CD8-positive, alpha-beta memory T cell (primary cell): ENCODE results near the gene LPP. TPM values are rescaled to one million over a fixed set of nuclear protein-coding genes. Genes with fewer than 3 reads are reported as not detected.
A peak's percentile ranks its signal among the peaks of the same experiment; 100 is the strongest.

Source experiments
- CTCF ChIA-PET: fragments of 350-600 bp; sonication (Branson Sonifier 250); formaldehyde crosslinking; loops from one replicate; lab custom pipeline; 2021; ENCODE audit warnings: antibody characterized with exemption; lab: Charles Lee
- POLR2A ChIA-PET: fragments of 350-600 bp; sonication (Branson Sonifier 250); formaldehyde crosslinking; loops from one replicate; lab custom pipeline; 2021; ENCODE audit warnings: antibody characterized with exemption; lab: Charles Lee
- DNase-seq, 5 donors: peaks; one replicate each; pipeline versions ENCODE4 v3.0.0 to v3.0.0-alpha.2; 2020 to 2022; ENCODE audit warnings: mixed read lengths in 1 of 5
- H3K27ac ChIP-seq: one replicate; pipeline ENCODE4 v1.7.0; 2013; ENCODE audit warnings: low read depth, mild to moderate bottlenecking, low read length, moderate library complexity
- H3K27me3 ChIP-seq: 2 replicates; pipeline ENCODE4 v1.7.0; 2013; ENCODE audit warnings: low read length, mild to moderate bottlenecking; ENCODE audit not compliant: insufficient read depth, poor library complexity, severe bottlenecking
- H3K36me3 ChIP-seq: 2 replicates; pipeline ENCODE4 v1.7.0; 2013; ENCODE audit warnings: mild to moderate bottlenecking, low read length, moderate library complexity; ENCODE audit not compliant: insufficient read depth
- H3K4me1 ChIP-seq: 2 replicates; pipeline ENCODE4 v1.7.0; 2013; ENCODE audit warnings: mild to moderate bottlenecking, low read length, moderate library complexity; ENCODE audit not compliant: insufficient read depth
- H3K4me3 ChIP-seq: 2 replicates; pipeline ENCODE4 v1.7.0; 2013; ENCODE audit warnings: mild to moderate bottlenecking, low read length
- H3K9me3 ChIP-seq: 2 replicates; pipeline ENCODE4 v1.7.0; 2013; ENCODE audit warnings: mild to moderate bottlenecking, low read length
- H3K27ac Mint-ChIP-seq, 8 donors: one replicate each; pipeline ENCODE4 v1.8.0; 2020 to 2021; ENCODE audit warnings: mixed read lengths in 8 of 8, mild to moderate bottlenecking in 6 of 8, inconsistent platforms in 3 of 8, moderate library complexity in 3 of 8
- H3K27me3 Mint-ChIP-seq, 2 donors: one replicate each; pipeline ENCODE4 v1.8.0; 2020 to 2021; ENCODE audit warnings: mixed read lengths in 2 of 2, mild to moderate bottlenecking in 1 of 2, moderate library complexity in 1 of 2
- H3K36me3 Mint-ChIP-seq, 3 donors: one replicate each; pipeline ENCODE4 v1.8.0; 2020 to 2021; ENCODE audit warnings: mixed read lengths in 3 of 3, inconsistent platforms in 1 of 3, mild to moderate bottlenecking in 1 of 3
- H3K4me1 Mint-ChIP-seq, 3 donors: one replicate each; pipeline ENCODE4 v1.8.0; 2020 to 2021; ENCODE audit warnings: mixed read lengths in 3 of 3, inconsistent platforms in 1 of 3, mild to moderate bottlenecking in 1 of 3
- H3K4me3 Mint-ChIP-seq, 7 donors: one replicate each; pipeline ENCODE4 v1.8.0; 2020 to 2021; ENCODE audit warnings: mixed read lengths in 7 of 7, mild to moderate bottlenecking in 6 of 7, moderate library complexity in 4 of 7, inconsistent platforms in 2 of 7
- H3K9me3 Mint-ChIP-seq, 5 donors: one replicate each; pipeline ENCODE4 v1.8.0; 2020 to 2022; ENCODE audit warnings: mixed read lengths in 5 of 5, mild to moderate bottlenecking in 3 of 5, moderate library complexity in 2 of 5, inconsistent platforms in 1 of 5
- polyA plus RNA-seq: library from polyadenylated mRNA; unstranded; fragments of 300-500 nt; fragmentation: Illumina TruSeq; gene quantifications from one replicate; pipeline ENCODE4 v1.2.3, GENCODE V29; 2021
- total RNA-seq, 2 experiments: library from RNA; stranded (reverse); gene quantifications; one replicate each; pipeline ENCODE4 v1.2.3, GENCODE V29; 2021

The LPP gene
- total and polyA plus RNA-seq, 3 experiments from 2014 or later = 13.4 to 23.5 (median 18.0) TPM

DNA sequence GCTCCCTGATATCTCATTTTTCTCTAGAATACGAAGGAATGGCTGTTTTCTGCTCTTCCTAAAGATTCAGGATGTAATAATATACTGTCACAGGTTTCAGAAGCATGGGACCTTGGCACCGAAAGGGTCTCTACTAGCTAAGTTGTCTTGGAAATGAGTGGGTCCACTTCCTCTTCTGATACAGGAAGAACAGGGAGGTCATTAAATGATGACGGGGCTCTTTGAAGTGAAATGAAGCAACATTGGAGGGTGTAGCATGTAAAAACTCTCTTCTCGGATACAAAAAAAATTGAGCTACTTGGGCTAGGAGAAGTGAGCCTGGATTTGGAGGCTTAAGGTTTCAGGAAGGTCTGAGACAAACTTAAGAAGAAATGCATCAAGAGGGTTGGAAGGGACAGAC lies 668.0 kb downstream of the LPP start:
- no peaks in the 10 kb centered on the region for H3K36me3 ChIP-seq
- Mint-ChIP-seq H3K27ac (no peak overlapping the region), H3K4me3 (no peak overlapping the region), H3K4me1 (no peaks in the 10 kb centered on the region), H3K36me3 (no peaks in the 10 kb centered on the region), H3K9me3 (no peaks in the 10 kb centered on the region), H3K27me3 (no peaks in the 10 kb centered on the region)
- no peak overlapping the region for H3K4me3 ChIP-seq
- H3K9me3 ChIP-seq = no peaks in the 10 kb centered on the region
- CTCF ChIA-PET = no interaction called here
- H3K27ac ChIP-seq = no peak overlapping the region
- no peaks in the 10 kb centered on the region for H3K4me1 ChIP-seq
- no peak for DNase-seq
- POLR2A ChIA-PET = no interaction called here
- H3K27me3 ChIP-seq = no peaks in the 10 kb centered on the region

DNA sequence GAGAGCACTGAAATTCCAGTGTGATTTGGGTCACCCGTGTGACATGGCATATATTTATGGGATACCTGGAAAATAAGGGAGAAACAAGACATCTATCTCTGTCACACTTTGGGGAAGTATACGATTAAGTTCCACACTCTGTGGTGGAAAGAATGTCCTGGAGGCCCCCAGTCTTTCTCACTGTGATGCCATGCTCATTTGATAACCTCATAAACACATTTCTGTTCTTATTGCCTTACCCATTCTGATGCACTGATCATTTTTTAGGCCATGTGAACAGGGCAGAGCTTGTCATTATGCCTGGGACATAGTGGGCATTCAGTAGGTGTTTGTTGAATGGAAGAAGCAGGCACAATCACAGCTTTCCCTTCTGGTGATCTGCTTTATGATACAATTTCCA lies 668.5 kb downstream of the LPP start:
- H3K27me3 ChIP-seq = no peaks in the 10 kb centered on the region
- Mint-ChIP-seq H3K27ac (no peak overlapping the region), H3K36me3 (no peaks in the 10 kb centered on the region), H3K9me3 (no peaks in the 10 kb centered on the region), H3K4me3 (no peak overlapping the region), H3K4me1 (no peaks in the 10 kb centered on the region), H3K27me3 (no peaks in the 10 kb centered on the region)
- ChIA-PET POLR2A (interaction anchor here (0.5 kb wide), 1 partner anchor 1080 kb away, joined by 4 read pairs; no protein-coding TSS in a partner anchor), CTCF (no interaction called here)
- H3K4me1 ChIP-seq = no peaks in the 10 kb centered on the region
- no peaks in the 10 kb centered on the region for H3K9me3 ChIP-seq
- H3K27ac ChIP-seq = no peak overlapping the region
- H3K36me3 ChIP-seq = no peaks in the 10 kb centered on the region
- no peak overlapping the region for H3K4me3 ChIP-seq
- no peak for DNase-seq

DNA sequence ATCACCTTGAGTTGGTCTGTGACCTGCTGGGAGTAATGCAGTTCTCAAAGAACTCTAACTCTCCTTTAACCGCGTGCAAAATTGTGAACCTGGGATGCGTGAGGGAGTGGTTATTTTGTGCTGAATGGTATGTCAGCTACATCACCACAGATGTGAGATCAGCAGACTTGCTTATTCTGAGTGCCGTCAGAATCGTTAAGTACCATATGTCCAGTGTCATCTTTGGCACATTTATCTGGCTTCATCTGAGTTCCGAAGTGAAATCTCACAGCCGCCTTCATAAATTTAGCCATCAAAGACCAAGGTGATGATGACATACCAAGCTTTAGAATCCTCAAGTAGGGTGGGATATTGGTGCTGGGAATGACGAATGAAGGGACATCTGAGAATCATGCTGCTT lies 670.6 kb downstream of the LPP start:
- Mint-ChIP-seq H3K27ac (no peak overlapping the region), H3K4me3 (no peak overlapping the region), H3K36me3 (no peaks in the 10 kb centered on the region), H3K27me3 (no peaks in the 10 kb centered on the region), H3K4me1 (no peaks in the 10 kb centered on the region), H3K9me3 (no peaks in the 10 kb centered on the region)
- Histone ChIP-seq H3K9me3 (no peaks in the 10 kb centered on the region), H3K27ac (no peak overlapping the region), H3K36me3 (no peaks in the 10 kb centered on the region), H3K4me1 (no peaks in the 10 kb centered on the region), H3K4me3 (no peak overlapping the region), H3K27me3 (no peaks in the 10 kb centered on the region)
- ChIA-PET CTCF (no interaction called here), POLR2A (no interaction called here)
- DNase-seq = no peak

DNA sequence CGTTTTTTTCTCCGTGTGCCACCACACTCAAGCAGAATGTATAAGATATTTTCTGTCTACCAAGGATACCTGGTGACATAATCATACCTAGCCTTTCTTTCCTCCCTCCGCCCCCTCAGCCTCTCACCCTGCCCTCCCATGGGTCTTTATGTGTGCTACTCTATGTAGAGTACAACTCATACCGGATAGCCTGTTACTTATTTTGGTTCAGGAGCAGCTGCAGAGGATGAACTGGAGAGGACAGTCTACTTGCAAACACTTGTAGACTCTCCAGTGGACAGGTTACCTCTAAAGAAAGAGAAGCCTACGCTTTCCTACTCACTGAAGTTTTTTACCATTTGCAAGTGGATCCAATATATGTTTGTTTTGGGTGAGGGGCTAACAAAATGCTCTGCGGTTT lies 671.9 kb downstream of the LPP start:
- H3K36me3 ChIP-seq = no peaks in the 10 kb centered on the region
- Mint-ChIP-seq H3K9me3 (no peaks in the 10 kb centered on the region), H3K27ac (no peak overlapping the region), H3K36me3 (no peaks in the 10 kb centered on the region), H3K27me3 (no peaks in the 10 kb centered on the region), H3K4me1 (no peaks in the 10 kb centered on the region), H3K4me3 (no peak overlapping the region)
- no peak for DNase-seq
- ChIA-PET CTCF (no interaction called here), POLR2A (no interaction called here)
- H3K4me3 ChIP-seq = no peak overlapping the region
- H3K27me3 ChIP-seq = no peaks in the 10 kb centered on the region
- H3K4me1 ChIP-seq = no peaks in the 10 kb centered on the region
- no peak overlapping the region for H3K27ac ChIP-seq
- no peaks in the 10 kb centered on the region for H3K9me3 ChIP-seq

DNA sequence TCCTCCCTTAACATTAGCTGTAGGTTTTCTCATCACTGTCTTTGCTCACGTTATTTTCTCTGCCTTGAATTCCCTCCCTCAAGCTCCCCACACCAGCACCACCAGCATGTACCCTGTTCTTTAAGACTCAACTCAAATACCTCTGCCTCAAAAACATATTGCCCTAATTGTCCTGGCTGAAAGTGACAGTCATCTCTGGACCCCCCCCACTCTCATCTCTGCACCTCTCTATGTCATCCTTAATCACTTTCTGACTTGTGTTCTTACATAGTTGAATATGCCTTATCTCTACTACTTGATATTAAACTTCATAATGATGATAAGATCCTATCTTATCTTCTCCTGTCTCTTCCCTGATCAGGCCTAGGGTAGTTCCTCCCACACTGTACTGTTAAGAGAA lies 672.6 kb downstream of the LPP start:
- Mint-ChIP-seq H3K4me3 (no peak overlapping the region), H3K27ac (no peak overlapping the region), H3K4me1 (no peaks in the 10 kb centered on the region), H3K36me3 (no peaks in the 10 kb centered on the region), H3K9me3 (no peaks in the 10 kb centered on the region), H3K27me3 (no peaks in the 10 kb centered on the region)
- no peaks in the 10 kb centered on the region for H3K27me3 ChIP-seq
- no peak overlapping the region for H3K27ac ChIP-seq
- H3K9me3 ChIP-seq = no peaks in the 10 kb centered on the region
- H3K4me1 ChIP-seq = no peaks in the 10 kb centered on the region
- ChIA-PET CTCF (no interaction called here), POLR2A (no interaction called here)
- no peak overlapping the region for H3K4me3 ChIP-seq
- DNase-seq = no peak
- no peaks in the 10 kb centered on the region for H3K36me3 ChIP-seq

DNA sequence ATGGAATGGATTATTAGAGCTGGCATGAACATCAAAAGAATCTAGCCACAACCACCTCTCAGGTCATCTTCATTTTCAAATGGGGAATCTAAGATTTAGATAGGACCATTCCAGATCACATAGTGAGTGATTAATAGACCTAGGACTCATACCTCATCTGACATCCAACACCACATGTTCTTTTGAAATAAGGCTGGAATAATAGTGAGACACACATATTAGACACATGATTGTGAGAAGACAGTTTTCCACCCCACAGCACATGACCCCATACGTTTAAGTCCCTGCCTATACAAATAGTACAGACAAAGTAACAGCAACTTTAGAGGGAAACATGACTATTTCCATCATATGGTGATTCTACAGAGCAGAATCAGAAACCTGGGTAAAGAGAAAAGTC lies 673.1 kb downstream of the LPP start:
- Histone ChIP-seq H3K36me3 (no peaks in the 10 kb centered on the region), H3K9me3 (no peaks in the 10 kb centered on the region), H3K27ac (no peak overlapping the region), H3K4me3 (no peak overlapping the region), H3K27me3 (no peaks in the 10 kb centered on the region), H3K4me1 (no peaks in the 10 kb centered on the region)
- ChIA-PET CTCF (no interaction called here), POLR2A (no interaction called here)
- no peaks in the 10 kb centered on the region for H3K9me3 Mint-ChIP-seq
- H3K27ac Mint-ChIP-seq = no peak overlapping the region
- no peaks in the 10 kb centered on the region for H3K4me1 Mint-ChIP-seq
- H3K4me3 Mint-ChIP-seq = no peak overlapping the region
- no peak for DNase-seq
- no peaks in the 10 kb centered on the region for H3K36me3 Mint-ChIP-seq
- no peaks in the 10 kb centered on the region for H3K27me3 Mint-ChIP-seq

DNA sequence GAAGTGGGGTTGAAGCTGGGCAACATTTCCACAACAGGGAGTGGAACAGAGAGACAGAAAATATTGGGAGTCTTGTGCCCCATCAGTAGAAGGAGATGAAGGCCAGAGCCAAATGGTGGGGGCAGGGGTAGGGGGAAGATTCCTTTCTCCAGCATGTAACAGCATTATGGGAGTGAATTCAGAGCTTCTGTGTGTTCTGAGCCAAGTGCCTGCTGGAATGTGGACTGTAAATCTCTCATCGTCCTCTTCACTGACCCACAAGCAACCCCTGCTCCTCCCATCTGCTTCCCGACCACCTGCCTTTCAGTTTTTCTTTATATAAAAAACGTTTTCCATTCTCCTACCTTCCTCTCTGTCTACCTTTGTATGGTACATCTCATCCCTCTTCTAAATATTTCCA lies 673.6 kb downstream of the LPP start:
- no peak overlapping the region for H3K27ac ChIP-seq
- Mint-ChIP-seq H3K4me1 (no peaks in the 10 kb centered on the region), H3K27me3 (no peaks in the 10 kb centered on the region), H3K27ac (peak overlapping the region in 1 of 8 donors; percentile 68), H3K9me3 (no peaks in the 10 kb centered on the region), H3K4me3 (no peak overlapping the region), H3K36me3 (no peaks in the 10 kb centered on the region)
- no peaks in the 10 kb centered on the region for H3K36me3 ChIP-seq
- CTCF ChIA-PET = interaction anchor here (0.6 to 1.4 kb wide), 2 partner anchors 1087 to 1161 kb away, joined by 3 to 4 read pairs; no protein-coding TSS in a partner anchor
- POLR2A ChIA-PET = no interaction called here
- H3K4me1 ChIP-seq = no peaks in the 10 kb centered on the region
- H3K4me3 ChIP-seq = no peak overlapping the region
- H3K9me3 ChIP-seq = no peaks in the 10 kb centered on the region
- no peak for DNase-seq
- H3K27me3 ChIP-seq = no peaks in the 10 kb centered on the region

DNA sequence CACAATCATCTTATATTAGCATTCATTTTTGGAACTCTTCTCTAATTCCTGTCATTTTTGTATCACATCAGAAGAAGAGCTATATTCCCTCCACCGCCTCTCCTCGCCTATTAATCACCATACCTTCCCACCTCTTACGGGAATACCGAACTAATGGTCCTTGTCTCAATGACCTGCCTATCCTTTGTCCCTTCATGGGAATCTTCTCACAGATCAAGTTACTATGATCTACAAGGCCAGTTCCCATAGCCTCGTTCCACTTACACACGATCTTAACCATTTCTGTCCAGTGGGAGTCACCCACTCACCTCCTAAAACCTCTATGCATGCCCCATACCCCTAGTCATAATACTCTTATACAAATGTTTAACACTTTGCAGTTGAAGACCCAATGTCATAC lies 675.2 kb downstream of the LPP start:
- no peak overlapping the region for H3K4me3 Mint-ChIP-seq
- H3K36me3 Mint-ChIP-seq = no peaks in the 10 kb centered on the region
- Histone ChIP-seq H3K4me3 (no peak overlapping the region), H3K27ac (no peak overlapping the region), H3K36me3 (no peaks in the 10 kb centered on the region), H3K4me1 (peaks cover 5% of the 10 kb centered on the region), H3K27me3 (no peaks in the 10 kb centered on the region), H3K9me3 (no peaks in the 10 kb centered on the region)
- H3K9me3 Mint-ChIP-seq = no peaks in the 10 kb centered on the region
- POLR2A ChIA-PET = no interaction called here
- no peak overlapping the region for H3K27ac Mint-ChIP-seq
- CTCF ChIA-PET = no interaction called here
- DNase-seq = no peak
- peaks cover 7 to 9% (median 8%) of the 10 kb centered on the region in 3 donors for H3K4me1 Mint-ChIP-seq
- no peaks in the 10 kb centered on the region for H3K27me3 Mint-ChIP-seq

DNA sequence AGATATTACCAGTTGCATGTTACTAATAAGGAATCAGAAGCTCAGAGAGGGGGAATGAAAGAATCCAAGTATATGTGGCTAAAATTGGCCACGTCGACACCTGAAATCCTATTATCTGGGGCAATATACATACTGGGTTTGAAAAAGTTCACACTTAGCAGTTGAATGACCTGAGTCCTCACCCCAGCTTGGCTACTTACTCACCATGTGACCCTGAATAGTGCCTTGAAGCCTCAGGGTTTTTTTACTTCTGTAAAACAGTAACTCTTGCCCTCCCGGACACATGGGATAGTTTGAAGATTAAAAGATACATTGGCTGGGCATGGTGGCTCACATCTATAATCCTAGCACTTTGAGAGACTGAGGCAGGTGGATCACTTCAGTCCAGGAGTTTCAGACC lies 675.6 kb downstream of the LPP start:
- no peak for DNase-seq
- H3K36me3 ChIP-seq = no peaks in the 10 kb centered on the region
- H3K27me3 ChIP-seq = no peaks in the 10 kb centered on the region
- no peak overlapping the region for H3K27ac ChIP-seq
- H3K9me3 ChIP-seq = no peaks in the 10 kb centered on the region
- H3K4me1 ChIP-seq = peaks cover 9% of the 10 kb centered on the region
- ChIA-PET CTCF (no interaction called here), POLR2A (no interaction called here)
- Mint-ChIP-seq H3K27ac (no peak overlapping the region), H3K4me1 (peaks cover 12 to 13% (median 13%) of the 10 kb centered on the region in 3 donors), H3K4me3 (no peak overlapping the region), H3K27me3 (no peaks in the 10 kb centered on the region), H3K36me3 (peaks cover 0 to 4% (median 0%) of the 10 kb centered on the region in 3 donors), H3K9me3 (no peaks in the 10 kb centered on the region)
- no peak overlapping the region for H3K4me3 ChIP-seq
